ENCODE data around the gene OCIAD2. TPM values are rescaled to one million over a fixed set of nuclear protein-coding genes. Genes with fewer than 3 reads are reported as not detected.
"Not testable (repeated sequence)": the region's sequence is repeated elsewhere in the genome, so short reads cannot be mapped to it uniquely, and the experiment has no call there.

The OCIAD2 gene
- total RNA-seq, 2 donors from 2014 or later = 20.0 to 36.9 TPM

- Mint-ChIP-seq H3K4me3 (no peak overlapping the region), H3K36me3 (peaks cover 5% of the 10 kb centered on the region), H3K9me3 (no peaks in the 10 kb centered on the region), H3K27ac (no peak overlapping the region), H3K27me3 (no peaks in the 10 kb centered on the region), H3K4me1 (ENCODE audit: low read depth in 2 of 2) (peaks cover 31 to 33% of the 10 kb centered on the region in 2 donors)
- DNase-seq (ENCODE audit: low spot score) (no peak), ATAC-seq (no peak)
Observed at GRCh38 chr4:48901196-48901595, 5.4 kb downstream of the OCIAD2 start.

DNA sequence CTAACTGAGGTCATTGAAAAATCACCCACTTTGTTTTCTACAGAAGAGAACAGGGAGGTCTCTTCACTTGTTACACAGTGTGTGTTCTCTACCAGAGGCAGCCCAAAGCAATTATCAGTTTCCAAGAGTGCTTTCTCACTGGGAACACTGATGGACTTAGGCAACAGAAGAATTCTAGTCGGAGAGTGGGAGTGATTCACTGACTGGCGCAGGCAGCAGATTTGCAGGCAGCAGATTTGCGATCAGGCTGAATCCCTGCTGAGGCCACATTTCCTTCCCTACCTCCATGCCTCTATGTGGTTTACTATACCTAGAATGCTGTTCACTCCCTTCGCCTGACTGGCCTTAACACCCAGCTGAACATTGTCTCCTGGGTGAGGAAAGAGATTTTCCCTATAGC lies 6.6 kb downstream of the OCIAD2 start:
- Mint-ChIP-seq H3K4me3 (peak overlapping the region; percentile 57), H3K27me3 (no peaks in the 10 kb centered on the region), H3K27ac (peak overlapping the region; percentile 26 to 81), H3K4me1 (ENCODE audit: low read depth in 2 of 2) (peaks cover 20 to 24% of the 10 kb centered on the region in 2 donors), H3K9me3 (no peaks in the 10 kb centered on the region), H3K36me3 (peaks cover 10% of the 10 kb centered on the region)
- no peak for DNase-seq (ENCODE audit: low spot score)
- no peak for ATAC-seq

DNA sequence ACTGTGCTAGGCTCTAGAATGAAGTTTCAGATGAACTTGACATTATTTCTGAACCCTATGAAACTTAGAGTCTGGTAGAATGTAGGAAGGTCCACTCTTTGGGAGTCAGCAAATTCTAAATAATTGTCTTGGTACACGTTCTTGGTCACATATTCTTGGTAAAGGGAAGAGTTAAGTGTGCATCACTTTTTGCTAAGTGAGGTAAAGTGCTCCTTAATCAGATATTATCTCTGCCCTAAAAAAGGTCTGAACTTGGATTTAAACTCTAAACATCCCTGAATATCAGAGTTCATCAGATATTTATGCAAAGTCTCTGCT lies 7.2 kb downstream of the OCIAD2 start:
- Mint-ChIP-seq H3K4me1 (ENCODE audit: low read depth in 2 of 2) (peaks cover 15 to 18% of the 10 kb centered on the region in 2 donors), H3K9me3 (no peaks in the 10 kb centered on the region), H3K36me3 (peaks cover 15% of the 10 kb centered on the region), H3K27me3 (no peaks in the 10 kb centered on the region), H3K4me3 (peak overlapping the region; percentile 57), H3K27ac (peak overlapping the region; percentile 26 to 81)
- DNase-seq (ENCODE audit: low spot score) = no peak
- no peak for ATAC-seq

GRCh38 chr4:48898733-48899431 lies 7.7 kb downstream of the OCIAD2 start:
- H3K4me3 Mint-ChIP-seq = peak overlapping the region; percentile 57
- no peak for DNase-seq (ENCODE audit: low spot score)
- H3K27ac Mint-ChIP-seq = peak overlapping the region; percentile 26 to 81
- ATAC-seq = peak; percentile 50 to 54
- no peaks in the 10 kb centered on the region for H3K27me3 Mint-ChIP-seq
- peaks cover 14 to 18% of the 10 kb centered on the region in 2 donors for H3K4me1 Mint-ChIP-seq (ENCODE audit: low read depth in 2 of 2)
- H3K9me3 Mint-ChIP-seq = no peaks in the 10 kb centered on the region
- peaks cover 15% of the 10 kb centered on the region for H3K36me3 Mint-ChIP-seq

- peaks cover 14 to 16% of the 10 kb centered on the region in 2 donors for H3K4me1 Mint-ChIP-seq (ENCODE audit: low read depth in 2 of 2)
- peak in 1 of 2 donors; percentile 11 for ATAC-seq
- H3K4me3 Mint-ChIP-seq = no peak overlapping the region
- no peaks in the 10 kb centered on the region for H3K27me3 Mint-ChIP-seq
- no peaks in the 10 kb centered on the region for H3K9me3 Mint-ChIP-seq
- no peak for DNase-seq (ENCODE audit: low spot score)
- no peak overlapping the region for H3K27ac Mint-ChIP-seq
- H3K36me3 Mint-ChIP-seq = peaks cover 15% of the 10 kb centered on the region
Observed at GRCh38 chr4:48896845-48897244, 9.7 kb downstream of the OCIAD2 start.

- Mint-ChIP-seq H3K27ac (no peak overlapping the region), H3K4me3 (no peak overlapping the region)
- no peak for ATAC-seq
Observed at GRCh38 chr4:48891028-48891619, 15.4 kb downstream of the OCIAD2 start.

GRCh38 chr4:48889750-48890149 lies 16.8 kb downstream of the OCIAD2 start:
- not testable (repeated sequence) for H3K27me3 Mint-ChIP-seq; H3K4me3 Mint-ChIP-seq; DNase-seq (ENCODE audit: low spot score); H3K9me3 Mint-ChIP-seq; H3K27ac Mint-ChIP-seq; ATAC-seq; H3K4me1 Mint-ChIP-seq (ENCODE audit: low read depth in 2 of 2)
- H3K36me3 Mint-ChIP-seq = peaks cover 23% of the 10 kb centered on the region

More at GRCh38 chr4:48891028-48891619, 15.4 kb downstream of the OCIAD2 start:
- no peak for DNase-seq (ENCODE audit: low spot score)
- peaks cover 30% of the 10 kb centered on the region for H3K36me3 Mint-ChIP-seq
- H3K9me3 Mint-ChIP-seq = no peaks in the 10 kb centered on the region
- H3K27me3 Mint-ChIP-seq = no peaks in the 10 kb centered on the region
- H3K4me1 Mint-ChIP-seq (ENCODE audit: low read depth in 2 of 2) = no peaks in the 10 kb centered on the region

DNA sequence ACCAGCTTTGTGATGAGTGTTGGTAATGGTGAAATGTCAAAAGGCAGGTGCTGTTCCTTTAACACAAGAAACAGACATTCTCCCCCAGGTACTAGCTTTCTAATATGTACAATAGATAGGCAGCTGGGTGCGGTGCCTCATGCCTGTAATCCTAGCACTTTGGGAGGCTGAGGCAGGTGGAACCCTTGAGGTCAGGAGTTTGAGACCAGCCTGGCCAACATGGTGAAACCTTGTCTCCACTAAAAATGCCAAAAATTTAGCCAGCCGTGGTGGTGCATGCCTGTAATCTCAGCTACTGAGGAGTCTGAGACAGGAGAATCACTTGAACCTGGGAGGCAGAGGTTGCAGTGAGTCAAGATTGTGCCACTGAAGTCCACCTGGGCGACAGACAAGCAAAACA lies 24.9 kb downstream of the OCIAD2 start:
- H3K4me1 Mint-ChIP-seq (ENCODE audit: low read depth in 2 of 2); H3K27ac Mint-ChIP-seq; H3K36me3 Mint-ChIP-seq; H3K4me3 Mint-ChIP-seq; DNase-seq (ENCODE audit: low spot score); ATAC-seq; H3K27me3 Mint-ChIP-seq; H3K9me3 Mint-ChIP-seq: not testable (repeated sequence)

DNA sequence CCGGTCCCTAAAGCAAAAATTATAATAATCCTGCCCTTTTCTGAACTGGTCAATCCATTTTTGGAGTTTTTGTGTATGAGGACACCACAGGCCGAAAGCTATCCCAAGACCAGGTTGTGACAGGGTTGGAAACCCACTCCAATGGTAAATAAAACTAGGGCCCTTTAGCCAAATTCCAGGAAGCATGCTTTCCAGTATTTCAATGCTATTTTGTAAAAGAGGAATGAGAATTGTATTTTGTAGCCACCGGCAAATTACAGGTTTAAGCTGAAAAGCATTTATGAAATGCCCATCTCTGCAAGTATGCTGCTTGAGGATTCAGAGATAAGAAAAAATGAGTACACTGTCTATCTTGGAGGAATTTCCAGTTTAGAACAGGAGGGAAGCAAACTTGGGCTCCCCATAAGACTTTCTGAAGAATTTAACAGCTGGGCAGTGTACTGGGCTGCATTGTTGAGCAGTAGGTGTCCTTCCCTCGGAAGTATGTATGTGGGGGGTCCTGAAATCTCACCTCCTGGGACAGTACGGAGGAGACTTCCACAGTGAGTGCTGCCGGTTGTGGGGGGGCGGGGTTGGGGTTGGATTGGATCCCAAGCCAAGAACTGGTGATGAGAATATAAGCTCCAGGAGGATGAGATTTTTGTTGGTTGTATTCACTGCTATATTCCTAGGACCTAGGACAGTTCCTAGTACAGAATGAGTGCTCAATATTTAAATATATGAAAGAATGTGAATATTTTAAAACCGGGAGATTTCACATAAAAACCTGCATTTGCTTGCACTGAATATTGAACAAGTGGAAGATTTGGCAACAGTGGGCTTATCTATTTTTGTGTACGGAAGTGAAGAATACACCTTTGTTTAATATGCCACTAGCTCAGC lies 26.8 kb downstream of the OCIAD2 start:
- ATAC-seq (no peak), DNase-seq (ENCODE audit: low spot score) (no peak)
- Mint-ChIP-seq H3K4me3 (no peak overlapping the region), H3K27ac (no peak overlapping the region), H3K27me3 (peaks cover under 1 to 8% of the 10 kb centered on the region in 2 donors), H3K4me1 (ENCODE audit: low read depth in 2 of 2) (no peaks in the 10 kb centered on the region), H3K36me3 (peaks cover 8% of the 10 kb centered on the region), H3K9me3 (no peaks in the 10 kb centered on the region)

DNA sequence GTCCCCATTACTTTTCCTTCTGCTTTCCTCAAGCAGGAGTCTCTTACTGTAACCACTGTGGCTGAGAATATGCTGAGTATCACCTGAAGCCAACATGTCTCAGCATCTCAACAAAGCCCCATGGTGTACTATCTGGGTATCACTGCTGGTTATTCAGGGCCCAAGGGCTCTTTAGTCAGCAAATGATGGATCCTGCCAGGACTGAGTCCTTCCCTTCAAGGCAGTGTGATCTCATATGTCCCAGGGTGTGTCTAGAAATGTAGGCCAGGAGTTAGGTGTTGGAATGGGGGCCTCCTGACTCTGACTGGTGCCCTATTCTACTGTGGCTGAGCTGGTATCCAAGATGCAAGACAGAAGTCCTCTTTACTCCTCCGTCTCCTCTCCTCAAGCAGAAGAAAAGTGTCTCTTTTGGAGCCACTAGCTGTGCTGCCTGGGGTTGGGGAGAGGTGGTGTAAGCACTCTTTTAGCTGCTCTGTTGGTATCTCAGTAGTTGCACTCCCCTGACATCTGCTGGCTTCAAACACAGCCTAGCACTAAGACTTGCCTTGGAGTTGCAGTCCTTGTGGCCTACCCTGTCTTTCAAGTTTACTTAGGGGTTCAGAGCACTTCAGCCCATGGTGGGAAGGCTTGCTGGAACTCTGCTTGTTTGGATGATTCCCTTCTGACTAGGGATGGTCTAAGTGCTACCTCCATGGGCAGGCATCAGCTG lies 28.6 kb downstream of the OCIAD2 start:
- Mint-ChIP-seq H3K27ac (no peak overlapping the region), H3K36me3 (peaks cover 16% of the 10 kb centered on the region), H3K9me3 (no peaks in the 10 kb centered on the region), H3K27me3 (peaks cover 2 to 8% of the 10 kb centered on the region in 2 donors), H3K4me3 (no peak overlapping the region), H3K4me1 (ENCODE audit: low read depth in 2 of 2) (no peaks in the 10 kb centered on the region)
- peak; percentile 31 to 32 for ATAC-seq
- DNase-seq (ENCODE audit: low spot score) = no peak

GRCh38 chr4:48864696-48865095 lies 41.9 kb downstream of the OCIAD2 start:
- not testable (repeated sequence) for ATAC-seq; H3K4me3 Mint-ChIP-seq; DNase-seq (ENCODE audit: low spot score); H3K4me1 Mint-ChIP-seq (ENCODE audit: low read depth in 2 of 2); H3K27me3 Mint-ChIP-seq; H3K27ac Mint-ChIP-seq; H3K9me3 Mint-ChIP-seq
- H3K36me3 Mint-ChIP-seq = peaks cover 16% of the 10 kb centered on the region

DNA sequence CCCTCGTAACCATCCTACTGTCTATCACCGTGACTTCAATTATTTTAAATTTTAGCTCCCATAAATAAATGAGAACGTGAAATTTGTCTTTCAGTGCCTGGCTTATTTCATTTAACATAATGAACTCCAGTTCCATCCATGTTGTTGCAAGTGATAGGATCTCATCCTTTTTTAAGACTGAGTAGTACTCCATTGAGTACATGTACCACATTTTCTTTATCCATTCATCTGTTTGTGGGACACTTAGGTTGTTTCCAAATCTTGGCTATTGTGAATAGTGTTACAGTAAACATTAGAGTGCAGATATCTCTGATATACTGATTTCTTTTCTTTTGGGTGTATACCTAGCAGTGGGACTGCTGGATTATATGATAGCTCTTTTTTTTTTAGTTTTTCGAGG lies 42.8 kb downstream of the OCIAD2 start:
- DNase-seq (ENCODE audit: low spot score) = no peak
- no peaks in the 10 kb centered on the region for H3K27me3 Mint-ChIP-seq
- H3K9me3 Mint-ChIP-seq = peaks cover 5% of the 10 kb centered on the region
- no peaks in the 10 kb centered on the region for H3K4me1 Mint-ChIP-seq (ENCODE audit: low read depth in 2 of 2)
- H3K27ac Mint-ChIP-seq = no peak overlapping the region
- H3K36me3 Mint-ChIP-seq = peaks cover 15% of the 10 kb centered on the region
- H3K4me3 Mint-ChIP-seq = no peak overlapping the region
- no peak for ATAC-seq

GRCh38 chr4:48862661-48863060 lies 43.9 kb downstream of the OCIAD2 start:
- H3K9me3 Mint-ChIP-seq = peaks cover 5% of the 10 kb centered on the region
- DNase-seq (ENCODE audit: low spot score) = no peak
- peaks cover 18% of the 10 kb centered on the region for H3K36me3 Mint-ChIP-seq
- no peak overlapping the region for H3K4me3 Mint-ChIP-seq
- no peak for ATAC-seq
- H3K4me1 Mint-ChIP-seq (ENCODE audit: low read depth in 2 of 2) = peaks cover 5 to 9% of the 10 kb centered on the region in 2 donors
- no peak overlapping the region for H3K27ac Mint-ChIP-seq
- no peaks in the 10 kb centered on the region for H3K27me3 Mint-ChIP-seq
